Loucy (cell line): Measurements from ENCODE around the gene LMF2.
"Not testable (repeated sequence)": the region's sequence is repeated elsewhere in the genome, so short reads cannot be mapped to it uniquely, and the experiment has no call there.

Experiments used
- H2AFZ ChIP-seq: fragments of 200-600 bp; sonication (generic); 2 replicates; pipeline ENCODE4 v1.6.0; 2016; ENCODE audit warnings: antibody characterized with exemption, mild to moderate bottlenecking, low read length, moderate library complexity
- H3F3A ChIP-seq: fragments of 200-600 bp; 2 replicates; pipeline ENCODE4 v1.6.0; 2016; ENCODE audit warnings: antibody characterized with exemption, low read depth, mild to moderate bottlenecking
- H3K27me3 ChIP-seq: fragments of 200-600 bp; sonication (generic); 2 replicates; pipeline ENCODE4 v1.6.1; 2014; ENCODE audit warnings: low read length, mild to moderate bottlenecking; ENCODE audit not compliant: insufficient read depth, poor library complexity, severe bottlenecking
- H3K36me3 ChIP-seq: fragments of 200-600 bp; sonication (generic); 2 replicates; pipeline ENCODE4 v1.6.1; 2016; ENCODE audit warnings: low read length; ENCODE audit not compliant: insufficient read depth
- H3K4me1 ChIP-seq: fragments of 200-600 bp; sonication (generic); 2 replicates; pipeline ENCODE4 v1.5.1; 2014; ENCODE audit warnings: low read length, mild to moderate bottlenecking; ENCODE audit not compliant: insufficient read depth, poor library complexity, severe bottlenecking
- H3K4me2 ChIP-seq: fragments of 200-600 bp; sonication (generic); 2 replicates; pipeline ENCODE4 v1.6.0; 2014; ENCODE audit warnings: antibody characterized with exemption, low read length, low read depth, mild to moderate bottlenecking; ENCODE audit not compliant: poor library complexity, severe bottlenecking
- H3K4me3 ChIP-seq: fragments of 200-600 bp; sonication (generic); 2 replicates; pipeline ENCODE4 v1.5.1; 2014; ENCODE audit warnings: low read length, mild to moderate bottlenecking, mixed read lengths; ENCODE audit not compliant: poor library complexity, severe bottlenecking
- H3K79me2 ChIP-seq: fragments of 200-600 bp; sonication (generic); 2 replicates; pipeline ENCODE4 v1.6.1; 2014; ENCODE audit warnings: low read length; ENCODE audit not compliant: insufficient read depth
- H3K9ac ChIP-seq: fragments of 200-600 bp; sonication (generic); 2 replicates; pipeline ENCODE4 v1.6.0; 2014; ENCODE audit warnings: mild to moderate bottlenecking, low read depth, low read length, moderate library complexity; ENCODE audit not compliant: poor library complexity, severe bottlenecking
- H3K9me2 ChIP-seq: fragments of 200-600 bp; sonication (generic); replicated peaks from 2 replicates; pipeline ENCODE4 v1.6.1; 2016; ENCODE audit warnings: low read depth, low read length, mixed read lengths
- H3K9me3 ChIP-seq: fragments of 200-600 bp; sonication (generic); 2 replicates; pipeline ENCODE4 v1.6.1; 2014; ENCODE audit warnings: mild to moderate bottlenecking, antibody characterized with exemption, low read length, low read depth; ENCODE audit not compliant: insufficient read depth
- H4K20me1 ChIP-seq: fragments of 200-600 bp; sonication (generic); 2 replicates; pipeline ENCODE4 v1.6.0; 2014; ENCODE audit warnings: antibody characterized with exemption, low read length, mild to moderate bottlenecking; ENCODE audit not compliant: insufficient read depth, poor library complexity, severe bottlenecking
- EZH2phosphoT487 ChIP-seq: fragments of 200-600 bp; IDR thresholded peaks from 2 replicates; pipeline ENCODE4 v1.6.1; 2018; ENCODE audit warnings: antibody characterized with exemption, mild to moderate bottlenecking, moderate library complexity, borderline replicate concordance
- TF ChIP-seq, protein P1 (sequence below): fragments of 200-600 bp; sonication (generic); conservative IDR thresholded peaks from 2 replicates; pipeline ENCODE4 v1.5.1; 2014; ENCODE audit warnings: mild to moderate bottlenecking, antibody characterized with exemption, low read length

The LMF2 gene

DNA sequence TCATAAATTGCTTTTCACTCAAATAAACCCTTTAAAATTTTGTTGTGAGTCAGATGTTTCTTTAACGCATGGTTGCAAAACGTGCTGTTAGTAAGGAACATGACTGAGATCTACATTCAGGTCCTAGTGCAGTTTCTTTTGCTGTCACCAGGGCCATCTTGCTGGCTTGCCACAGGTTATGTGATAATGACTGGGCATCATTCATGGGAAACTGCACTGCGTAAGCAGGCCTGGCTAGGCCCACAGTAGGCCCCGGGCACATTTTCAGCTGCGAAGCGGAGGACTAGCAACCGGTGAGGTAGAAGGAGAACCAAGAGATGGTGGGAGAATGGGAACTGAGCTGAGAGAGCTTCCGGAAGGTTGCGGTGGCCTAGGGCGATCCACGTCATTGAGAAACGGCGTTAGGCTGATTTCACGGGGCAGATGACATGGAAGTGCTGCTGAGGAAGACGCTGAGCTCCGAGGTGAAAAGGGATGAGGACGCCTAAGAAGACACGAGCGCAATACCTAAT is 35.0 kb upstream of the LMF2 start:
- no peak for TF ChIP-seq EZH2phosphoT487
- TF ChIP-seq, protein P1, sequence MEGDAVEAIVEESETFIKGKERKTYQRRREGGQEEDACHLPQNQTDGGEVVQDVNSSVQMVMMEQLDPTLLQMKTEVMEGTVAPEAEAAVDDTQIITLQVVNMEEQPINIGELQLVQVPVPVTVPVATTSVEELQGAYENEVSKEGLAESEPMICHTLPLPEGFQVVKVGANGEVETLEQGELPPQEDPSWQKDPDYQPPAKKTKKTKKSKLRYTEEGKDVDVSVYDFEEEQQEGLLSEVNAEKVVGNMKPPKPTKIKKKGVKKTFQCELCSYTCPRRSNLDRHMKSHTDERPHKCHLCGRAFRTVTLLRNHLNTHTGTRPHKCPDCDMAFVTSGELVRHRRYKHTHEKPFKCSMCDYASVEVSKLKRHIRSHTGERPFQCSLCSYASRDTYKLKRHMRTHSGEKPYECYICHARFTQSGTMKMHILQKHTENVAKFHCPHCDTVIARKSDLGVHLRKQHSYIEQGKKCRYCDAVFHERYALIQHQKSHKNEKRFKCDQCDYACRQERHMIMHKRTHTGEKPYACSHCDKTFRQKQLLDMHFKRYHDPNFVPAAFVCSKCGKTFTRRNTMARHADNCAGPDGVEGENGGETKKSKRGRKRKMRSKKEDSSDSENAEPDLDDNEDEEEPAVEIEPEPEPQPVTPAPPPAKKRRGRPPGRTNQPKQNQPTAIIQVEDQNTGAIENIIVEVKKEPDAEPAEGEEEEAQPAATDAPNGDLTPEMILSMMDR = no peak
- H3F3A ChIP-seq = no peaks in the 10 kb centered on the region
- H3K4me3 ChIP-seq = no peak overlapping the region
- H4K20me1 ChIP-seq = no peaks in the 10 kb centered on the region
- no peaks in the 10 kb centered on the region for H3K9me2 ChIP-seq
- no peak overlapping the region for H3K9ac ChIP-seq
- peaks cover 19% of the 10 kb centered on the region for H3K4me1 ChIP-seq
- H3K4me2 ChIP-seq = no peak overlapping the region
- H3K36me3 ChIP-seq = no peaks in the 10 kb centered on the region
- no peaks in the 10 kb centered on the region for H3K79me2 ChIP-seq
- H3K9me3 ChIP-seq = no peaks in the 10 kb centered on the region
- H3K27me3 ChIP-seq = no peaks in the 10 kb centered on the region
- H2AFZ ChIP-seq = no peak overlapping the region

DNA sequence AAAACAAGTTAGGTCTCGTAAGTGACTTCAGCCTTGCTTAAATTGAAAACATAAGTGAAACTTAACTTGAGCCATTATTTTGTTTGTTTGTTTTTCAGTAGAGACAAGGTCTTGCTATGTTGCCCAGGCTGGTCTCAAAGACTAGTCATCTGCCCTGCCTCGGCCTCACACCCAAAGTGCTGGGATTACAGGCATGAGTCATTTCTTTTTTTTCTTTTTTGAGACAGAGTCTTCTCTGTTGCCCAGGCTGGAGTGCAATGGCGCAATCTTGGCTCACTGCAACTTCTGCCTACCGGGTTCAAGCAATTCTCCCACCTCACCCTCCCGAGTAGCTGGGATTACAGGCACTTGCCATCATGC is 34.1 kb upstream of the LMF2 start:
- H3K4me2 ChIP-seq, H3K9ac ChIP-seq, H3F3A ChIP-seq, H3K4me3 ChIP-seq, H3K36me3 ChIP-seq, H4K20me1 ChIP-seq, H3K9me3 ChIP-seq, H2AFZ ChIP-seq, H3K27me3 ChIP-seq, H3K9me2 ChIP-seq, H3K79me2 ChIP-seq: not testable (repeated sequence)
- H3K4me1 ChIP-seq = peaks cover 19% of the 10 kb centered on the region

DNA sequence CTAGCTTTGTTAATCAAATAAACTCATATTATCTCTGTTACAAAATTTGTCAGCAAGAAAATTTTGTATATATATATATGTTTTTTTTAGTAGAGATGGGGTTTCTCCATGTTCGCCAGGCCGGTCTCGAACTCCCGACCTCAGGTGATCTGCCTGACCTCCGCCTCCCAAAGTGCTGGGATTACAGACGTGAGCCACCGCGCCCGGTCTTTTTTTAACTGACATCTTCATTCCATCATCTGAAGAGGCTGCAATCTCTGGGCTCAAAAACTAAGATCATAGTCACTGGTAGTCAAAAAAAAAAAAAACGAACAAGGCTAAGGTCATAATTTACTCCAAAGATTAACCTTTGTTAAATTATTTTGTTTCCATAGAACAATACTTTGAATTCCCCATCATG is 32.9 kb upstream of the LMF2 start:
- no peak overlapping the region for H3K9ac ChIP-seq
- no peaks in the 10 kb centered on the region for H3K9me2 ChIP-seq
- H3K36me3 ChIP-seq = no peaks in the 10 kb centered on the region
- TF ChIP-seq EZH2phosphoT487 = no peak
- TF ChIP-seq, protein P1 = no peak
- no peaks in the 10 kb centered on the region for H3K27me3 ChIP-seq
- peaks cover 10% of the 10 kb centered on the region for H3K4me1 ChIP-seq
- H4K20me1 ChIP-seq = no peaks in the 10 kb centered on the region
- no peaks in the 10 kb centered on the region for H3K9me3 ChIP-seq
- H3K4me3 ChIP-seq = no peak overlapping the region
- H2AFZ ChIP-seq = no peak overlapping the region
- H3F3A ChIP-seq = no peaks in the 10 kb centered on the region
- no peak overlapping the region for H3K4me2 ChIP-seq
- no peaks in the 10 kb centered on the region for H3K79me2 ChIP-seq

DNA sequence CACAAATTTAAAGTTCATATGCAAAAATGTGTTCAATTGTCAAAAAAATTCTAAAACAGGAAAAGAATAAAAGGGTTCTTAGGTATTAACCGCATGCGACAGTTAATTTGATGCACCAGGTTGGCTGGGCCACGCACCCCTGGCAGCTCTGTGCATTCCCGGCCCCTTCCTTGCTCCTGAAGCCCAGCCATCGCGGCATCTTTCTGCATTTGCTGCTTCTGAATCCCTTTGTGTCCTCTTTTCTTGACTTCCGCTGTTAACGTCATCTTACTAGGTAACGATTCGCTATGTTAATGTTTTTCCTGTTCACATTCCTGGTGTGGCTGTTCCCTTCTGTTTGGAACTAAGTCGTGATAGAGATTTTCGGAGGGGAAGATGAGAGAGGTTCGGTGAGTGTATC is 30.3 kb upstream of the LMF2 start:
- no peaks in the 10 kb centered on the region for H3K9me3 ChIP-seq
- H3K4me1 ChIP-seq = peaks cover 3% of the 10 kb centered on the region
- H3K36me3 ChIP-seq = no peaks in the 10 kb centered on the region
- no peak overlapping the region for H3K4me3 ChIP-seq
- no peak overlapping the region for H3K9ac ChIP-seq
- H2AFZ ChIP-seq = no peak overlapping the region
- H3K9me2 ChIP-seq = no peaks in the 10 kb centered on the region
- H3F3A ChIP-seq = no peaks in the 10 kb centered on the region
- no peak overlapping the region for H3K4me2 ChIP-seq
- H3K79me2 ChIP-seq = no peaks in the 10 kb centered on the region
- TF ChIP-seq EZH2phosphoT487 = no peak
- TF ChIP-seq, protein P1 = no peak
- no peaks in the 10 kb centered on the region for H4K20me1 ChIP-seq
- H3K27me3 ChIP-seq = no peaks in the 10 kb centered on the region
